Endothelial cell of umbilical vein (primary cell): ENCODE measurements around the gene EMC6. TPM values are rescaled to one million over a fixed set of nuclear protein-coding genes. Genes with fewer than 3 reads are reported as not detected.

Experiments
- BruUV-seq: library from RNA; stranded (reverse); fragments of 400-500 nt; replicated peaks from 2 replicates; lab custom pipeline; 2021; lab: Mats Ljungman, UMichigan
- CTCF ChIA-PET: fragments of 300-600, 350-600 bp; sonication (Branson Sonifier 250); formaldehyde crosslinking; loops from one replicate; lab custom pipeline; 2021; ENCODE audit warnings: antibody characterized with exemption, inconsistent platforms; lab: Charles Lee
- POLR2A ChIA-PET: fragments of 300-600, 350-600 bp; sonication (Branson Sonifier 250); formaldehyde crosslinking; loops from one replicate; lab custom pipeline; 2021; ENCODE audit warnings: antibody characterized with exemption, inconsistent platforms; lab: Charles Lee
- DNase-seq: peaks from one replicate; pipeline ENCODE4 v3.0.0-alpha.2; 2011; ENCODE audit warnings: low read depth, low spot score
- FAIRE-seq: peaks from 2 replicates; lab custom pipeline; 2011; peaks lifted over from hg19 to GRCh38; lab: Jason Lieb, UNC
- H2AFZ ChIP-seq: 2 replicates; pipeline ENCODE4 v1.6.0; 2012; ENCODE audit warnings: low read depth, low read length, control low read depth, inconsistent platforms
- H3K27ac ChIP-seq: 2 replicates; pipeline ENCODE4 v1.5.1; 2011; ENCODE audit warnings: low read depth, mild to moderate bottlenecking, control low read depth, low read length, moderate library complexity; ENCODE audit not compliant: insufficient read depth
- H3K27me3 ChIP-seq, 2 experiments: 2 replicates each; pipeline versions ENCODE4 v1.6.0 to v1.6.1; 2011; ENCODE audit warnings: low read length in 2 of 2, mixed read lengths in 1 of 2; ENCODE audit not compliant: control insufficient read depth in 2 of 2, insufficient read depth in 2 of 2
- H3K36me3 ChIP-seq, 2 experiments: 2 replicates in 1 of 2; 3 replicates in 1 of 2; pipeline ENCODE4 v1.5.1; 2011; ENCODE audit warnings: low read length in 2 of 2, mild to moderate bottlenecking in 1 of 2, moderate library complexity in 1 of 2; ENCODE audit not compliant: control insufficient read depth in 2 of 2, insufficient read depth in 2 of 2; ENCODE audit errors: extremely low read depth in 1 of 2
- H3K4me1 ChIP-seq: 3 replicates; pipeline ENCODE4 v1.5.1; 2011; ENCODE audit warnings: mild to moderate bottlenecking, low read length; ENCODE audit not compliant: control insufficient read depth, insufficient read depth; ENCODE audit errors: extremely low read depth
- H3K4me2 ChIP-seq: 2 replicates; pipeline ENCODE4 v1.6.1; 2011; ENCODE audit warnings: low read length, control low read depth, mixed read lengths; ENCODE audit not compliant: insufficient read depth
- H3K4me3 ChIP-seq, 3 experiments: fragments of 200-600 bp in 1 of 3; sonication (generic), shearing (Covaris generic) in 1 of 3; replicated peaks in 1 of 3; 2 replicates each; pipeline ENCODE4 v1.5.1; 2011 to 2016; ENCODE audit warnings: control low read depth in 3 of 3, low read length in 3 of 3, mild to moderate bottlenecking in 2 of 3, inconsistent platforms in 1 of 3, low read depth in 1 of 3, moderate library complexity in 1 of 3; ENCODE audit not compliant: insufficient read depth in 1 of 3
- H3K79me2 ChIP-seq: 2 replicates; pipeline ENCODE4 v1.6.0; 2012; ENCODE audit warnings: low read length, inconsistent platforms; ENCODE audit not compliant: control insufficient read depth, insufficient read depth
- H3K9ac ChIP-seq: replicated peaks from 2 replicates; pipeline ENCODE3; 2011; ENCODE audit warnings: low read length, control low read depth; ENCODE audit not compliant: insufficient read depth; ENCODE audit errors: extremely low read depth
- H3K9me1 ChIP-seq: replicated peaks from 3 replicates; pipeline ENCODE4 v1.6.0; 2011; ENCODE audit warnings: mild to moderate bottlenecking, low read length; ENCODE audit not compliant: control insufficient read depth, insufficient read depth; ENCODE audit errors: extremely low read depth
- H3K9me3 ChIP-seq: replicated peaks from 2 replicates; pipeline ENCODE4 v1.5.1; 2012; ENCODE audit warnings: low read length, inconsistent platforms; ENCODE audit not compliant: control insufficient read depth, insufficient read depth
- H4K20me1 ChIP-seq: replicated peaks from 2 replicates; pipeline ENCODE3; 2011; ENCODE audit warnings: mild to moderate bottlenecking, low read length; ENCODE audit not compliant: control insufficient read depth, insufficient read depth; ENCODE audit errors: extremely low read depth
- EZH2 ChIP-seq: IDR thresholded peaks from 2 replicates; pipeline ENCODE4 v1.6.1; 2012; ENCODE audit warnings: borderline replicate concordance, low read depth, mild to moderate bottlenecking, moderate library complexity, low read length, inconsistent platforms; ENCODE audit not compliant: severe bottlenecking
- FOS ChIP-seq: IDR thresholded peaks from 2 replicates; pipeline ENCODE4 v1.6.1; 2011; ENCODE audit warnings: mild to moderate bottlenecking, low read length, moderate library complexity, borderline replicate concordance; ENCODE audit not compliant: insufficient read depth
- GATA2 ChIP-seq: IDR thresholded peaks from 2 replicates; pipeline ENCODE4 v1.7.0; 2011; ENCODE audit warnings: low read depth, mild to moderate bottlenecking, moderate library complexity, mixed read lengths, low read length; ENCODE audit not compliant: insufficient read length, insufficient read depth
- JUN ChIP-seq: IDR thresholded peaks from 2 replicates; pipeline ENCODE4 v1.6.1; 2011; ENCODE audit warnings: borderline replicate concordance, low read depth; ENCODE audit not compliant: insufficient read length, insufficient read depth
- MYC ChIP-seq: IDR thresholded peaks from one replicate; pipeline ENCODE4 v1.6.1; 2011; ENCODE audit warnings: mild to moderate bottlenecking, low read depth, low read length
- POLR2A ChIP-seq: IDR thresholded peaks from 2 replicates; pipeline ENCODE4 v1.6.1; 2012; ENCODE audit warnings: low read depth, mild to moderate bottlenecking, control low read depth, low read length
- POLR2AphosphoS5 ChIP-seq: IDR thresholded peaks from 2 replicates; pipeline ENCODE4 v1.6.1; 2012; ENCODE audit warnings: low read depth, mild to moderate bottlenecking, control low read depth, low read length, moderate library complexity; ENCODE audit not compliant: insufficient read depth
- dilution Hi-C: fragments of 300-500 bp; cut with MboI; formaldehyde crosslinking; loops from one replicate; pipeline ENCODE4 v1.15.0; 2019; ENCODE audit warnings: low sequenced_read_pairs; ENCODE audit not compliant: extremely low pct_ligation_motif_present
- intact Hi-C: fragments of 100-400 bp; cut with micrococcal nuclease; formaldehyde crosslinking; loops from one replicate; pipeline ENCODE4 v1.10.0; 2022
- polyA plus RNA-seq, 4 experiments: library from polyadenylated mRNA; depleted of rRNA in 3 of 4; stranded (reverse) in 3 of 4; unstranded in 1 of 4; fragments of >200 nt; gene quantifications; 2 replicates each; pipeline versions ENCODE4 v1.2.1 to v1.2.3, GENCODE V29; 2011 to 2012; ENCODE audit warnings: missing spikeins in 1 of 4
- total RNA-seq: library from RNA; stranded (reverse); gene quantifications from 2 replicates; pipeline ENCODE4 v1.2.3, GENCODE V29; 2021
- TF ChIP-seq, protein P1 (sequence below): IDR thresholded peaks from 2 replicates; pipeline ENCODE4 v1.6.1; 2011; ENCODE audit not compliant: insufficient read depth, insufficient read length

EMC6 gene
- total and polyA plus RNA-seq, 2 donors (not counting 3 experiments of a cell fraction or from before 2014, with no cell fraction given) = 54.0 to 105 TPM

DNA sequence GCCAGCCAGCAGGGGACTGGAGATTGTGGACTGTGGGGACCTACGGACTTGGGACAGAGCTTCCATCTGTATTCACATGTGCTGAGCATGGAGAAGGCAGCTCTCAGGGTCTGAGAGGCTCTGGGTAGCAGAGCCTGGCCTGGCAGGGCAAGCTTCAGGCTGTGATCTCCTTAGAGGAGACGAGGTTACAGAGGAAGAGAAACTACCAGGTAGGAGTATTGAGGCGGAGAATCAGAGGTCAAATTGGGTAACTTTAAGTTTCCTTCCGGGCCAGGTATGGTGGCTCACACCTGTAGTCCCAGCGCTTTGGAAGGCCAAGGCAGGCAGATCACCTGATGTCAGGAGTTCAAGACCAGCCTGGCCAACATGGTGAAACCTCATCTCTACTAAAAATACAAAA, 23.3 kb upstream of the EMC6 start:
- no TSS peak for BruUV-seq
- no peak overlapping the region for H3K4me2 ChIP-seq
- no peaks in the 10 kb centered on the region for H3K9me1 ChIP-seq
- no peak overlapping the region for H3K9ac ChIP-seq
- H3K4me1 ChIP-seq = peaks cover 1% of the 10 kb centered on the region
- dilution Hi-C loops (no loop called here), intact Hi-C loops (loop anchor here (5.0 kb wide), 1 partner anchor 818 kb away; no protein-coding TSS in a partner anchor)
- H3K4me3 ChIP-seq = no peak overlapping the region
- no peak for FAIRE-seq
- H3K36me3 ChIP-seq = peaks cover 2 to 4% of the 10 kb centered on the region in 2 experiments
- no peaks in the 10 kb centered on the region for H3K9me3 ChIP-seq
- H3K79me2 ChIP-seq = no peaks in the 10 kb centered on the region
- H3K27ac ChIP-seq = no peak overlapping the region
- H4K20me1 ChIP-seq = no peaks in the 10 kb centered on the region
- ChIA-PET POLR2A (no interaction called here), CTCF (interaction anchor here (7.4 kb wide), 1 partner anchor 596 kb away, joined by 76 read pairs; no protein-coding TSS in a partner anchor)
- TF ChIP-seq EZH2 (no peak), POLR2A (no peak), FOS (no peak), GATA2 (no peak), MYC (no peak), JUN (no peak), POLR2AphosphoS5 (no peak)
- TF ChIP-seq, protein P1, sequence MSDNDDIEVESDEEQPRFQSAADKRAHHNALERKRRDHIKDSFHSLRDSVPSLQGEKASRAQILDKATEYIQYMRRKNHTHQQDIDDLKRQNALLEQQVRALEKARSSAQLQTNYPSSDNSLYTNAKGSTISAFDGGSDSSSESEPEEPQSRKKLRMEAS = no peak
- no peak overlapping the region for H2AFZ ChIP-seq
- H3K27me3 ChIP-seq = no peaks in the 10 kb centered on the region
- DNase-seq = no peak
